A549 (cell line): ENCODE data around the gene CPT1A. TPM values are rescaled to one million over a fixed set of nuclear protein-coding genes. Genes with fewer than 3 reads are reported as not detected.

Experiments used
- ATAC-seq, 2 experiments: fragments of 200-7000 bp in 1 of 2; fragments of >200 bp in 1 of 2; cut with Nextera tagmentation in 1 of 2; cut with Tn5 transposase in 1 of 2; 3 replicates each; pipeline versions ENCODE4 v1.8.0 to v1.9.1; 2018 to 2020; ENCODE audit warnings: mild to moderate bottlenecking in 1 of 2, moderate library complexity in 1 of 2
- CTCF ChIA-PET: fragments of 300-600 bp; sonication (Branson Sonifier 250); formaldehyde crosslinking; extraction: SDS; loops from one replicate; lab custom pipeline; 2021; ENCODE audit warnings: antibody characterized with exemption, inconsistent platforms; lab: Yijun Ruan, JAX
- POLR2A ChIA-PET: fragments of 350-600 bp; formaldehyde crosslinking; extraction: SDS; loops from one replicate; lab custom pipeline; 2021; ENCODE audit warnings: antibody characterized with exemption, inconsistent platforms; lab: Yijun Ruan, JAX
- DNase-seq, 2 experiments: peaks; one replicate each; pipeline versions ENCODE4 v3.0.0 to v3.0.0-alpha.2; 2011 to 2016; ENCODE audit warnings: low read depth in 1 of 2, low spot score in 1 of 2
- FAIRE-seq: peaks from 2 replicates; lab custom pipeline; 2011; peaks lifted over from hg19 to GRCh38; lab: Jason Lieb, UNC
- H3K27ac ChIP-seq, 2 experiments: fragments of >200 bp; sonication (Bioruptor Twin); formaldehyde crosslinking; 3 replicates each; pipeline ENCODE4 v1.5.1; 2016 to 2017
- H3K4me1 ChIP-seq: fragments of >200 bp; sonication (Bioruptor Twin); formaldehyde crosslinking; 3 replicates; pipeline ENCODE4 v1.6.1; 2016
- H3K4me2 ChIP-seq: fragments of >200 bp; sonication (Bioruptor Twin); formaldehyde crosslinking; 3 replicates; pipeline ENCODE4 v1.6.1; 2016
- H3K4me3 ChIP-seq: fragments of >200 bp; sonication (Bioruptor Twin); formaldehyde crosslinking; 3 replicates; pipeline ENCODE4 v1.5.1; 2016
- H3K9me3 ChIP-seq: fragments of >200 bp; sonication (Bioruptor Twin); formaldehyde crosslinking; 3 replicates; pipeline ENCODE4 v1.6.1; 2016
- BHLHE40 ChIP-seq: IDR thresholded peaks from 2 replicates; pipeline ENCODE4 v1.6.1; 2012; ENCODE audit warnings: low read depth, low read length, inconsistent platforms
- E2F6 ChIP-seq: IDR thresholded peaks from 2 replicates; pipeline ENCODE4 v1.6.1; 2012; ENCODE audit warnings: low read depth, borderline replicate concordance
- EHF ChIP-seq: fragments of 250-450 bp; sonication (Bioruptor Pico); IDR thresholded peaks from 2 replicates; pipeline ENCODE4 v1.5.0; 2020; ENCODE audit warnings: mild to moderate bottlenecking
- EHMT2 ChIP-seq: fragments of 200-600 bp; sonication (generic); IDR thresholded peaks from 2 replicates; pipeline ENCODE4 v1.6.1; 2016; ENCODE audit warnings: antibody characterized with exemption, low read depth, mild to moderate bottlenecking, moderate library complexity
- ELK1 ChIP-seq: fragments of 150-350 bp; IDR thresholded peaks from 2 replicates; pipeline ENCODE4 v1.6.1; 2014; ENCODE audit warnings: low read depth, mild to moderate bottlenecking, low read length
- ESRRA ChIP-seq: fragments of 150-350 bp; IDR thresholded peaks from 2 replicates; pipeline ENCODE4 v1.6.1; 2014; ENCODE audit warnings: mild to moderate bottlenecking, low read length, borderline replicate concordance
- FOSB ChIP-seq: fragments of 250-450 bp; sonication (Bioruptor Pico); IDR thresholded peaks from 2 replicates; pipeline ENCODE4 v1.5.0; 2020; ENCODE audit warnings: mild to moderate bottlenecking, moderate library complexity
- FOSL2 ChIP-seq, 2 experiments: fragments of 450-650 bp in 1 of 2; fragments of >200 bp in 1 of 2; sonication (Bioruptor Twin) in 1 of 2; formaldehyde crosslinking; IDR thresholded peaks; 2 replicates each; pipeline versions ENCODE4 v1.5.0 to v1.6.1; 2016 to 2020; ENCODE audit warnings: mild to moderate bottlenecking in 1 of 2, moderate library complexity in 1 of 2
- HES2 ChIP-seq: fragments of >200 bp; sonication (Bioruptor Twin); formaldehyde crosslinking; IDR thresholded peaks from 2 replicates; pipeline ENCODE4 v1.6.1; 2016
- HOXB13 ChIP-seq: fragments of 250-450 bp; sonication (Bioruptor Pico); IDR thresholded peaks from 2 replicates; pipeline ENCODE4 v1.5.0; 2020; ENCODE audit warnings: low read depth, mild to moderate bottlenecking, moderate library complexity
- HOXB5 ChIP-seq: fragments of 250-450 bp; sonication (Bioruptor Pico); IDR thresholded peaks from 2 replicates; pipeline ENCODE4 v1.5.0; 2020; ENCODE audit warnings: mild to moderate bottlenecking, moderate library complexity
- MAFK ChIP-seq: fragments of 450-650 bp; IDR thresholded peaks from 2 replicates; pipeline ENCODE4 v1.6.1; 2014; ENCODE audit not compliant: partially characterized antibody
- MYC ChIP-seq: IDR thresholded peaks from 2 replicates; pipeline ENCODE4 v1.6.1; 2012; ENCODE audit warnings: mild to moderate bottlenecking, inconsistent platforms, low read length, improper control_type of control experiment, borderline replicate concordance
- POLR2AphosphoS2 ChIP-seq: conservative IDR thresholded peaks from 2 replicates; pipeline ENCODE4 v1.6.1; 2012; ENCODE audit warnings: low read length, improper control_type of control experiment, inconsistent platforms
- REST ChIP-seq: fragments of 200-600 bp; sonication (generic); IDR thresholded peaks from 2 replicates; pipeline ENCODE4 v1.6.1; 2016; ENCODE audit warnings: antibody characterized with exemption, mild to moderate bottlenecking, moderate library complexity
- RNF2 ChIP-seq: fragments of 200-600 bp; sonication (generic); IDR thresholded peaks from 2 replicates; pipeline ENCODE4 v1.6.1; 2016; ENCODE audit warnings: low read depth, mild to moderate bottlenecking, antibody characterized with exemption, moderate library complexity, borderline replicate concordance
- SREBF2 ChIP-seq: fragments of 450-650 bp; IDR thresholded peaks from 2 replicates; pipeline ENCODE4 v1.6.1; 2014; ENCODE audit warnings: mild to moderate bottlenecking, moderate library complexity
- TFCP2L1 ChIP-seq: fragments of 250-450 bp; sonication (Bioruptor Pico); IDR thresholded peaks from 2 replicates; pipeline ENCODE4 v1.5.0; 2021; ENCODE audit warnings: mild to moderate bottlenecking
- WGBS: methylation state at CpG from one replicate; pipeline ENCODE4 v1.1.6; 2017; ENCODE audit errors: missing lambda C conversion rate; 5-methylcytosine and 5-hydroxymethylcytosine counted together
- polyA plus RNA-seq, 4 experiments: library from polyadenylated mRNA; depleted of rRNA in 3 of 4; stranded (reverse); fragments of >200 nt; fragmentation: RNase III in 1 of 4; extraction: RNeasy Plus Mini Kit Qiagen cat#74134 plus additional on column Dnase treatment in 1 of 4; gene quantifications; 2 replicates in 3 of 4; 3 replicates in 1 of 4; pipeline ENCODE4 v1.2.3, GENCODE V29; 2011 to 2017

Gene CPT1A
- polyA plus RNA-seq, 2 of the 4 experiments (the other 2 are of a cell fraction), result 15.0 to 21.4 TPM

GRCh38 chr11:68828957-68829356, 12.8 kb downstream of the CPT1A start:
- WGBS, result 84% methylated on average over 11 of the region's 12 CpGs
- Histone ChIP-seq H3K4me2 (no peak overlapping the region), H3K4me3 (no peak overlapping the region), H3K9me3 (no peaks in the 10 kb centered on the region), H3K27ac (no peak overlapping the region), H3K4me1 (peaks cover 8% of the 10 kb centered on the region; the same call in 2 of the 3 replicates)
- ChIA-PET POLR2A (no interaction called here), CTCF (interaction anchor here (1.0 to 1.6 kb wide), 2 partner anchors 22 to 31 kb away, joined by 3 read pairs; no protein-coding TSS in a partner anchor)
- FAIRE-seq (no peak), ATAC-seq (no peak), DNase-seq (no peak)
- TF ChIP-seq EHMT2 (no peak), BHLHE40 (no peak), EHF (CRISPR knock-in tag) (no peak), SREBF2 (no peak), HOXB13 (CRISPR knock-in tag) (no peak), MYC (no peak)

GRCh38 chr11:68828155-68828931, 13.4 kb downstream of the CPT1A start:
- CTCF ChIA-PET, result interaction anchor here (0.6 to 1.6 kb wide), 2 partner anchors 30 to 110 kb away, joined by 3 read pairs; no protein-coding TSS in a partner anchor
- 92% methylated on average over 16 of the region's 20 CpGs for WGBS
- POLR2A ChIA-PET, result no interaction called here

More at GRCh38 chr11:68828155-68828931, 13.4 kb downstream of the CPT1A start:
- ATAC-seq (peak in 1 of 2 experiments; percentile 33; a peak in 1 of 6 replicates), DNase-seq (no peak), FAIRE-seq (no peak)
- Histone ChIP-seq H3K4me2 (no peak overlapping the region), H3K9me3 (no peaks in the 10 kb centered on the region), H3K4me3 (no peak overlapping the region), H3K4me1 (peaks cover 8% of the 10 kb centered on the region; the same call in 2 of the 3 replicates), H3K27ac (no peak overlapping the region)
- TF ChIP-seq MAFK, result no peak
- no peak for TF ChIP-seq E2F6
- TF ChIP-seq ESRRA, result no peak
- TF ChIP-seq FOSB (CRISPR knock-in tag), result no peak
- no peak for TF ChIP-seq MYC
- TF ChIP-seq RNF2, result no peak
- no peak for TF ChIP-seq REST
- TF ChIP-seq FOSL2 (IDR thresholded peaks at IDR 0.05), result no peak
- no peak for TF ChIP-seq FOSL2 (CRISPR knock-in tag; IDR thresholded peaks at IDR 0.05)
- TF ChIP-seq POLR2AphosphoS2, result no peak
- no peak for TF ChIP-seq ELK1
- TF ChIP-seq TFCP2L1 (CRISPR knock-in tag), result no peak
- no peak for TF ChIP-seq HES2
- no peak for TF ChIP-seq HOXB5 (CRISPR knock-in tag)
